Muscle of back (tissue), 11 donors: ENCODE measurements around the gene PKP3. TPM values are rescaled to one million over a fixed set of nuclear protein-coding genes. Genes with fewer than 3 reads are reported as not detected.
"Not testable (repeated sequence)": the region's sequence is repeated elsewhere in the genome, so short reads cannot be mapped to it uniquely, and the experiment has no call there.

Experiments
- DNase-seq, 3 donors: peaks; one replicate each; pipeline versions ENCODE4 v3.0.0 to v3.0.0-alpha.2; 2013
- polyA plus RNA-seq, 10 donors: library from polyadenylated mRNA; unstranded; fragments of 120-200 nt; gene quantifications; one replicate each; pipeline ENCODE4 v1.2.1, GENCODE V29; 2013; ENCODE audit not compliant: insufficient read length in 10 of 10

The PKP3 gene
- polyA plus RNA-seq, 10 donors: 0.14 to 14.1 (median 0.61) TPM; not detected in 2

DNA sequence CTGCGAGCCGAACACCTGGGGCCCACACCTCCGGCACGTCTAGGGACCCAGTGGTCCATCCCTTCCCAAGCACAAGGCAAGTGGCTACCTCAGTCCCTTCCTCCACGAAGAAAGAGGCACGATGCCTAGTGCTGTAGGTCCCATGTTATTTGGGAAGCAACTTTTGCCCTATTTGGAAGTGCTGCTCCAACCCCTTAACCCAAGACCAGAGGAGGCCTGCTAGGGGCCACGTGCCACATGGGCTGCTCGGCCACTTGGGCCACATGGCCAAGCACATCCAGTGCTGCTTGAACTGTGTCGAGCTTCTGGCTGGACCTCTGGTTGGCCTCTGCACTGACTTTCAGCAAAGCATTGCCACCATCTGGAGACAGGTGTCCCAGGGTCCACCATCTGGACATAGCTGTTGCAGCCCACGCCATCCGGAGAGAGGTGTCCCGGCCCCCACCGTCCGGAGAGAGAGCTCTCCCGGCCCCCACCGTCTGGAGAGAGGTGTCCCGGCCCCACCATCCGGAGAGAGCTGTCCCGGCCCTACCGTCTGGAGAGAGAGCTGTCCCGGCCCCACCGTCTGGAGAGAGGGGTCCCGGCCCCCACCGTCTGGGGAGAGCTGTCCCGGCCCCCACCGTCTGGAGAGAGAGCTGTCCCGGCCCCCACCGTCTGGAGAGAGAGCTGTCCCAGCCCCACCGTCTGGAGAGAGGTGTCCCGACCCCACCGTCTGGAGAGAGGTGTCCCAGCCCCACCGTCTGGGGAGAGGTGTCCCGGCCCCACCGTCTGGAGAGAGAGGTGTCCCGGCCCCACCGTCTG, 31.2 kb upstream of the PKP3 start:
- DNase-seq: no peak

DNA sequence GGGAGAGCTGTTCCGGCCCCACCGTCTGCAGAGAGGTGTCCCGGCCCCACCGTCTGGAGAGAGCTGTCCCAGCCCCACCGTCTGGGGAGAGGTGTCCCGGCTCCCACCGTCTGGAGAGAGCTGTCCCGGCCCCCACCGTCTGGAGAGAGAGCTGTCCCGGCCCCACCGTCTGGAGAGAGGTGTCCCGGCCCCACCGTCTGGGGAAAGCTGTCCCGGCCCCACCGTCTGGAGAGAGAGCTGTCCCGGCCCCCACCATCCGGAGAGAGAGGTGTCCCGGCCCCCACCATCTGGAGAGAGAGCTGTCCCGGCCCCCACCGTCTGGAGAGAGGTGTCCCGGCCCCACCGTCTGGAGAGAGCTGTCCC, 30.6 kb upstream of the PKP3 start:
- not testable (repeated sequence) for DNase-seq

DNA sequence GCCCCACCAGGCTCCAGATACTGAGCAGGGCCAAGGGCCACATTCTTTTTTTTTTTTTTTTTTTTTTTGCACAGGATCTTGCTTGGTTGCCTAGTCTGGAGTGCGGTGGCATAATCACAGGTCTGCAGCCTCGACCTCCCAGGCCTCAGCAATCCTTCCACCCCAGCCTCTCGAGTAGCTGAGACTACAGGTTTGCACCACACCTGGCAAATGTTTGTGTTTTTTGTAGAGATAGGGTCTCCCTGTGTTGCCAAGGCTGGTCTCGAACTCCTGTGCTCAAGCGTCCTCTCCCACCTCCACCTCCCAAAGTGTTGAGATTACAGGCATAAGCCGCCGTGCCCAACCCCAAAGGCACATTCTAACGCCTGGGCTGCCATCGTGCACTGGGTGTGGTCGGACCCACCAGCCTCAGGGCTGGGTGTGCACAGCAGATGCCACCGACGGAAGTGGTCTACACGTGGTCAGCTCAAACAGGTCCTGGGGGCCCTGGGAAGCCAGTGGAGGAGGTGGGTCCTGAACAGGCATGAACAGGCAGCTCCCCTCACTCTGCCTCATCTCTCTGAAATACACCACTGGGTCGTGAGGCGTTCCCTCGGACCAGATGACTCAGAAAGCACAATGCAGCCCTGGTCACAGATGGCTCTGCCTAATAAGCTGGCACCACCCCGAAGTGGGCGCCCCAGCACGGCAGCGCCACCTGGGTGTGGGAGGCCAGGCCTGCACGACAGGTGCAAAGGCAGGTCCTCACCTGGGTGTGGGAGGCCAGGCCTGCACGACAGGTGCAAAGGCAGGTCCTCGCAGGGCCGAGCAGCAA, 29.9 kb upstream of the PKP3 start:
- DNase-seq: no peak

DNA sequence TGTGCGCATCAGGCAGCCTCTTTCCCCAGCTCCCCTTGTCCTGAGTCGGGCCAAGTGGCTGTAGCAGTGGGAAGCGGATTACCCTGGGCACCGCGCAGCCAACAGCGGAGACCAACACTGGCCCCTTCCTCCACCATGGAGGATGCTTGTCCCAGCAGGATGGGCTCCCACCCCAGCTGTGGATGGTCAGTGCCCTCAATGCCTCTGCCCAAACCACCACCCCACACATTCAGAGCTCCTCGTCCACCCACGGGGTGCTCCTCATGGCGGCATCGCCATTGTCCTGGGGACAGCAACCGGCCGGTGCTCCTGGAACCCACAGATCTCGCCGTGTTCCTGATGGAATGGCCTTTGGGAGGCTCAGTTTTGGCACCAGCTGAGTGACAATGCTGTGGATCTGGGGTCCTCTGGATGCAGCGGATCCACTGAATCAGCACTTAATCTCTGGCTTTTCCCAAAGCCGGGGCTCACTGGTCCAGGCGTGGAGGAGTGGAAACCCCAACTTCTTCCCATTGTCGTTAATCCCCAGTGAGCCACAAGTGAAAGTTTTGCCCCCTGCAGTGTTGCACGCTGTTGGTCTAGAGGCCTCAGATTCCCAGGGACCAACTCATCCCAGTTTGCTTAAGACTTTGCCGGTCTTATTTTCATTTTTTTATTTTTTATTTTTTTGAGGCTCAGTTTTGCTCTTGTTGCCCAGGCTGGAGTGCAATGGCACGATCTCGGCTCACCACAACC, 28.9 kb upstream of the PKP3 start:
- no peak for DNase-seq

DNA sequence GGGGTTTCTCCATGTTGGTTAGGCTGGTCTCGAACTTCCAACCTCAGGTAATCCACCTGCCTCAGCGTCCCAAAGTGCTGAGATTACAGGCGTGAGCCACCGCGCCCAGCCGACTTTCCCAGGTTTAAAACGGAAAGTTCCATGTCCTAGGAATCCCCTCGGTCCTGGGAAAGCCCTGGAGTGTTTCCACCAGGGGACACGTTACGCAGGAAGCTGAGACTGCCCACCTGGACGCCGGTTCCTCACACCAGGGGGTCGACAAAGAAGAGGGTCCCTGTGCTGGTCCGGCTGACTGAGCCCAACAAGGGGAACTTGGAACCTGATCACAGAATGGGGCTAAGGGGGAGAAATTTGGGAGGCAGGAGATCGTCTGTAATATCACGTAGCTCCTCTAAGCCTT, 28.2 kb upstream of the PKP3 start:
- no peak for DNase-seq

DNA sequence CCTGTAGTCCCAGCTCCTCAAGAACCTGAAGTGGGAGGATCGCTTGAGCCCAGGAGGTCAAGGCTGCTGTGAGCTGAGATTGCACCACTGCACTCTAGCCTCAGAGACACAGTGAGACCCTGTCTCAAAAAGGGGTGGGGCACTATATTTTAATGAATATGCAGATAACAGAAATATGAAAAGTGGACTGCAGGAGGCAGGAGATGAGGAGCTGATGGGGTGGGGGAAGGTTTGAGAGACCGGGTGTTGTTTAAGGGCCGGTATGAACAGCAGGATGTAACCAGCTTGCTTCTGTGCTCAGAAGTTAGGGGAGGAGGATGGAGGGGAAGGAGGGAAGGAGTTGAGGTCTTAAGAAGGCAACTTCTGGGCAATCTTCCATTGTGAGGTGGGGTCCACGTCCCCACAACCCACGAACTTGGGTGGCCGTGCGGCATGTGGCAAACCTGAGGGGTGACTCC, 26.0 kb upstream of the PKP3 start:
- no peak for DNase-seq

DNA sequence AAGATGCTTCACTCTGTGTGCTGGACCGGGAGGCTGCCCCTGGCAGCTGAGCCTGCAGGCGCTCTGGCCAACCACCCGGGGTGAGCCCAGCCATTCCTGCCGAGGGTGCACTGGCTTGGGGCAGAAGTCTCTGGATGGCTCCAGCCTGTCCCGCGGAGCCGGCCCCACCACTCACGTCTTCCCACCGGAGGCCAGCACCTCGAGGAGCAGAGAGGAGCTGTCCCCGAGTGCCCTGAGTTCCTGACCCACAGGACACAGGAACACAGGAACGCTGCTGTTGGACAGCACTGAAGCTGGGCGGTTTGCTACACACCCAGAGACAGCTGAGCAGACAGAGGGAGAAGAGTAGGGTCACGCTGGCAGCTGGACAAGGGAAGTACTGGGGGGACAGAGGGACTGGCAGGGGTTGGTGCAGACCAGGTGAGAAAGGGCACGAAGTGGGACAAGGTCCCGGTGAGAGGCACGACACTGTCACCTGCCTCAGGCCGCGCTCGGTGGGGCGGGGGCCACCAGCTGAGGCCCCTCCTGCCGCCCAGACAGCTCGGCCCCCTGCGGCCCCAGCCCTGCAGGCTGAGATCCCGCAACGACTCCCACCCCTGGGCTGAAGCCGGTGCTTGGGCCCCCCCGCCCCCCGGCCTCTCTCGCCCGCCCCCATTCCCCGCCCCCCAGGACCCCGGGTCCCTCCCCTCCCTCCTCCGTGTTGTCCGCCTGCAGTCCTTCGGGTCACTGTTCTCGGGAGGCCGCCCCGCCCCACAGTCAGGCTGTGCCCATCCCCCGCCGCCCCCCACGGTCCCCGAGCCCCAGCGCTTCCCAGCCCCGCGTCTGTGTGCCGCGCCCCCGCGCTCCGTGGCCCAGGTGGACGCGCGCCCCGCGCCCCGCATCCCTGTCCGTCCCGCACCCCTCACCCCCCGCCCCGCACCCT, 25.3 kb upstream of the PKP3 start:
- peak in 1 of 3 donors; percentile 63 for DNase-seq

DNA sequence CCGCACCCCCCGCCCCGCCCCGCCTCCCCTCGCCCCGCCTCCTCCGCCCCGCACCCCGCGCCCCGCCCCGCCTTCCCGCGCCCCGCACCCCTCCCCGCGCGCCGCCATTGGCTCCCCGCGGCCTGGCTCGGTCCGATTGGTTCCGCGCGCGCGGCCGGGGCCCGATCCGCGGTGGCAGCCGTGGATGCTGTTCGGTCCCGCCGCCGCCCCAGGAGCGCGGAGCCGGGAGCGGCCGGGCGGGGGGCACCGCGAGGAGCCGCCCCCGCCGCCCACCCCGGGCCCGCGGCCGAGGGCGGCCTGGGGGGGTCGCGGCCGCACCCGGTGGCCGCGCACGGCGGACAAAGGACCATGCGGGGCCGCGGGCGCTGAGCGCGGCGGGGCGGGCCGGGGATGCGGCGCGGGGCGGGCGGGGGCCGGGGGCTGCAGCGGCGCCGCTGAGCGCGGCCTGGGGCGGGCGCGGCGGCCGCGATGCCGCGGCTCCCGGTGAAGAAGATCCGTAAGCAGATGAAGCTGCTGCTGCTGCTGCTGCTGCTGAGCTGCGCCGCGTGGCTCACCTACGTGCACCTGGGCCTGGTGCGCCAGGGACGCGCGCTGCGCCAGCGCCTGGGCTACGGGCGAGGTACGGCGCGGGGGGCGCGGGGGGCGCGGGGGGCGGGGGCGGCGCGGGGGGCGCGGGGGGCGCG, 24.5 kb upstream of the PKP3 start, which contains the start of gene B4GALNT4:
TSS of gene B4GALNT4 (plus strand) at position 164 of the 683 bp plus-strand sequence. CDS start at position 469, 305 bp downstream.
- peak in 2 of 3 donors; percentile 23 to 55 for DNase-seq

DNA sequence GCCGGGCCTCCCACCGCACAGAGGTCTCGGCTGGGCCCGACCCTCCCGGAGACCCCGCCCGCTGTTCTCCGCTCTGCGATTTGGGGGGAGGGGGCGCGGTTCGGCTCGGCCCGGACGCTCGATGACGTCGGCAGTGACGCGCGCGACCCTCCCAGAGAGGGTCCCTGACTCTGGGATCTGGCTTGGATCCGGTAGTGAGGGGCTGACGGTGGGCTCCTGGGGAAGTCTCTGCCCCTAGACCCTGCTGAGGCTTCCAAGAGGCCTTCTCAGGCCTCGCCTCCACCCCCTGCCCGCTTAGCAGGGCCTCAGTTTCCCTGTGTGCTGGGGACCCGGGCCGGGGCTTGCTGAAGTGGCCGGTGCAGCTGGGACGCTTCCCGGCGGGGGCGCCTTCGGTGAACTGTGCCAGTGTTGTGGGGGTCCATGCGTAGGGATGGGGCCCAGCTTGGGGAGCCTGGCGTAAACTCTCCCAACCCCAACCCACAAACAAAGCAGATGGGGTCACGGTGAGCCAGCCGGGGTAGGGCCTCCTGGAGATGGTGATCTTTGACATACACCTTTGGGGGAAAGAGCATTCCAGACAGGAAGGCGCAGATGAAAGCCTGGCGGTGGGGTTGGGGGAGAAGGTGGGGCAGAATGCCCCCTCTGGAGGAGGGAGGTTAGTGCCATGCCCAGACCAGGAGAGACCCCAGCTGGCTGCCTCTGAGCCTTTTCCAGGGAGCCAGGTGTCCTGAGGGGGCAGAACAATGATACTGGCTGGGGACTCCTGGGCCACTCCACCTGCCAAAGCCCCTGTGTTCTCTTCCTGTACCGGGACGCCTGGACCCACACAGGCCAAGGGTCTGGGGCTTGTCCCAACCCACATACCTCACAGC, 23.7 kb upstream of the PKP3 start:
- DNase-seq: peak in 1 of 3 donors; percentile 53

DNA sequence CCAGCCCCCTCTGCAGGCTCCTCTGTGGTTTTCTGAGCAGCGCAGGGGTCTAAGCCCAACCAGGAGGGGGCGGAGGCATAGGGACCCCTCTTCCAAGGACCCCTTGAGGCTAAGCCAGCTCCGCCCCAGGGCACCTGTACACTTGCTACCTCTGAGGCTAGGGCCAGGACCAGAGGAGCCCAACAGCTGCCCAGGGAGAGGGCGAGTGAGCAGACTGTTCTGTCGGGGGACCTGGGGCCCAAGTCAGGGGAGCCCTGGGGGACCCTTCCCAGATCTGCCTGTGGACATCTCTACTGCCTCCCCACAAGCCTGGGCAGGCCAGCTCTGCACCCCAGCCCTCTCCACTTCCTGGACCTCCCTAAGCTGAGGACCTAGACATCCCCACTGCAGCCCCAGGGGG, 23.0 kb upstream of the PKP3 start:
- DNase-seq: no peak

DNA sequence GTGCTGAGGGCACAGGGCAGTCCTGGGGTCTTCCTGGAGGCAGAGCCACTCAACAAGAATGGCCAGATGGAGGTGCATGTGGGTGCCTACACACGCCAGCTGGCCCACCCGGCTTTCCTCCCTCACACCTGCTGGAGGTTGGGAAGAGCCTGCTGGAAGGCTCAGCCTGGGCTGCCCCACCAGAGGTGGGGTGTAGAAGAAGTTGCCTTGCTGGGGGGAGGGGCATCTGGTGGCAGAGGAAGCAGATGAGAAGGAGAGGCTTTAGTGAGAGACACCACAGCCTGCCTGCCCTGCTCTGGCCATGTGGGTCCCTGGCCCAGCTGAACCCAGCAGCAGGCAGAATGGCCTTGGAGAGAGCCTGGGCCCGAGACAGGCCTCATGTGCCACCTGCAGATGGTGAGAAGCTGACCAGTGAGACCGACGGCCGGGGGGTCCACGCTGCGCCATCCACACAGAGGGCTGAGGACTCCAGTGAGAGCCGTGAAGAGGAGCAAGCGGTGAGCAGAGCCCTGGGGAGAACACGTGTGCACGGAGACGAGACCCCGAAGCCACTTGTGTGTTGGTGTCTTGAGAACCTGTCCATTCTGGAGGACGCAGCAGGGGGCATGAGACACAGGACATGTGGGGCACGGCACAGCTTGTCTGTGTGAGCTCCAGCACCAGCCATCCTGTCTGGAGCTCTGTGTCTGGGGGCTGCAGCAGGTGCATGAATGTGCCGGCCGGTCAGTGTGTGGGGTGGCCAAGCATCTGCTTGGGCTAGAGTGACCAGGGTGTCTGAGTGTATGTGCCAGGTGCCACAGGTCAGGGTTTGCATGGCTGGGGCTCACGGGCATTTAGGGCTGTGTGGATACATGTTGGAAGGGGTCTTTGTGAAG, 22.1 kb upstream of the PKP3 start:
- no peak for DNase-seq

DNA sequence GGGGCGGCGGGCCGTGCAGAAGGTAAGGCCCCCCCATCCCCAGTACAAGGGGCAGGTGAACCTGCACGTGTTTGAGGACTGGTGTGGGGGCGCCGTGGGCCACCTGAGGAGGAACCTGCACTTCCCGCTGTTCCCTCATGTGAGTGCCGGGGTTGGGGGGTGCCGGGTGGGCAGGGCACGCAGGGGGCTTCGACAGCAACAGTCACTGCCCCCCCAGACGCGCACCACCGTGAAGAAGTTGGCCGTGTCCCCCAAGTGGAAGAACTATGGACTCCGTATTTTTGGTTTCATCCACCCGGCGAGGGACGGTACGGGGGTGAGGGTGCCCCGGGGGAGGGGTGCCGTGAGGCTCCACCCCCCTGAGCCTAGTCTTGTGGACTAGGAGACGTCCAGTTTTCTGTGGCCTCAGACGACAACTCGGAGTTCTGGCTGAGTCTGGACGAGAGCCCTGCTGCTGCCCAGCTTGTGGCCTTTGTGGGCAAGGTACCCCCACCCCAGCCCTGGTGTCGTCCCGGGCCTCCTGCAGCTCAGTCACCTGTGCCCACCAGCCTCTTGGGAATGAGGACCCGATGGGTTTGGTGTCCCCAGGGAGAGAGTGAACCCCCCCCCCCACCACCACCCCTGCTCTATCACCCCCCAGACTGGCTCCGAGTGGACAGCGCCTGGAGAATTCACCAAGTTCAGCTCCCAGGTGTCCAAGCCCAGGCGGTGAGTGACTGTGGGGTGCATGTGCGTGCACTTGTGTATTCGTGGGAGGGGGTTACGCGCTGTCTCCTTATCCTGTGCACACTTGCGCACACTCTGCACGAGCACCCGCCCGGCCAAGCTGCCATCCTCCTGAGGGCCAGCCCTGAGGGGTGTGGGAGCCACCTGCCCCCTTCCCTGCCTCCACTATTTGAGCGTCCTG, 20.9 kb upstream of the PKP3 start:
- no peak for DNase-seq

DNA sequence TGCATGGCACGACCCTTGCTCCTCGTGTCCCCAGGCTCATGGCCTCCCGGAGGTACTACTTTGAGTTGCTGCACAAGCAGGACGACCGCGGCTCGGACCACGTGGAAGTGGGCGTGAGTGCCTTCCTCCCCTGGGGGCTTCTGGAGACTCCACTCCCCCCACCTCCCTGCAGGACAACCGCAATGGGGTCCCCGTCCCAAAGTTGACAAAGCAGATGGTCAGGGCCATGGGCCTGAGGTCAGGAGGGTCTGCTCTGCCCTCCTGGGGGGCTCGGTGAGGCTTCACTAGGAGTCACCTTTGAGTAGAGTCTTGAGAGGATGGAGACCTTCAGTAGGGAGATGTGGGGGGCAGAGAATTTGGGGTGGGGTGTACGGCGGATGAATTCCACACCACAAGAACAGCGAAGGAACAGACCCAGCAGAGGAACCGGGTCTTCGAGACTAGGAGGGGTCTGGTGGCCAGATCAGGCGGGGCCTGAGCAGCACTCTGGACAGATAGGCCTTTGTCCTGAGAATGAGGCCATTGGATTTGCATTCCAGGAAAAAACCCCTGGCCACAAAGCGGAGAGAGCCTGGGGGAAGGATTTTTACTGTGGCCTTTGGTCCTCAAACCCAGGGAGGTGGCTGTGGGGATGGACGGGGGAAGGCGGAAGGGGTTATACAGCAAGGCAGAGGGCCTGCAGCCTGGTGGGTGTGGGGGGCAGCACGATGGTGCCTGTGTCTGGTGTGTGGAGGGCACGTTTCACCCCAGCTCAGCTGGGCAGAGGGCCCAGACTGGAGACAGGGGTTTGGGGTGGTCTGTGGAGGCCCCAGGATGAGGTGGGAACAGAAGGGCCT, 20.1 kb upstream of the PKP3 start:
- no peak for DNase-seq

DNA sequence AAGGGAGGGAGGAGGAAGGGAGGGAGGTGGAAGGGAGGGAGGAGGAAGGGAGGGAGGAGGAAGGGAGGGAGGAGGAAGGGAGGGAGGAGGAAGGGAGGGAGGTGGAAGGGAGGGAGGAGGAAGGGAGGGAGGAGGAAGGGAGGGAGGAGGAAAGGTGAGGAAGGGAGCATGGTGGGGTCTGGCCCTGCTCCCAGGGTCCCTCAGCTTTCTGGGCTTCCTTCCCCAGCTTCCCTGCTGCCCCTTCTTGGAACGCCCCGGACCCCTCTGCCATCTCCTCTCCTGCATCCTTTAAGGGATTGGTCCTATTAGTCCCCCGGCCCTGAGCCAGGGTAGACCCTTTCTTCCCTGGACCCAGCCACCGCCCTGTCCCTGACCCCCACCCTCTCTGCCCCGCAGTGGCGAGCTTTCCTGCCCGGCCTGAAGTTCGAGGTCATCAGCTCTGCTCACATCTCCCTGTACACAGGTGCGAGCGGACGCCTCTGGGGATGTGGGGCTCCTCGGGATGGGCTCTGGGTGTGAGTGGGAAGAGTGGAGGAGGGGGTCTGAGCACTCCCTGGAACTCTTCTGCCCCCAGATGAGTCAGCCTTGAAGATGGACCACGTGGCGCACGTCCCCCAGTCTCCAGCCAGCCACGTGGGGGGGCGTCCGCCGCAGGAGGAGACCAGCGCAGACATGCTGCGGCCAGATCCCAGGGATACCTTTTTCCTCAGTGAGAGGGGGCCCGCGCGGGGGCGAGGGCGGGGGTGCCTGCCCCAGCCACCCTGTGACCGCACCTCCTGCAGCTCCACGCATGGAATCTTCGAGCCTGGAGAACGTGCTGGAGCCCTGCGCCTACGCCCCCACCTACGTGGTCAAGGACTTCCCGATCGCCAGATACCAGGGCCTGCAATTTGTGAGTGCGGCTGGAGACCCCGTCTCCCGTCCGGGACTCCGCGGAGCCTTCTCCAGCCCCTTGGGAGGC, 18.7 kb upstream of the PKP3 start:
- no peak for DNase-seq

DNA sequence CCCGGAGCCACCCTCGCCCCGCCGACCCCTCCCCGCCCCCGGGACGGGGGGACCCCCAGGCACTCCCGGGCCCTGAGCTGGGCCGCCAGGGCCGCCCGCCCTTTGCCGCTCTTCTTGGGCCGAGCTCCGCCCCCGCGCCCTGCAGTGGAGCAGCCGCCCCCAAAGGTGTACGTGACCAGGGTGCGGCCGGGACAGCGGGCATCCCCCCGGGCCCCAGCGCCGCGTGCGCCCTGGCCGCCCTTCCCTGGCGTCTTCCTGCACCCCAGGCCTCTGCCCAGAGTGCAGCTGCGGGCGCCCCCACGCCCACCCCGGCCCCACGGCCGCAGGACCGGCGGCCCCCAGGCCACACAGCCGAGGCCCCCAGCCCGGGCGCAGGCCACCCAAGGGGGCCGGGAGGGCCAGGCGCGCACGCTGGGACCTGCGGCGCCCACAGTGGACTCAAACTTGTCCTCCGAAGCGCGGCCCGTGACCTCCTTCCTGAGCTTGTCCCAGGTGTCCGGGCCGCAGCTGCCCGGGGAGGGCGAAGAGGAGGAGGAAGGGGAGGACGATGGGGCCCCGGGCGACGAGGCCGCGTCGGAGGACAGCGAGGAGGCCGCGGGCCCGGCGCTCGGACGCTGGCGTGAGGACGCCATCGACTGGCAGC, 17.4 kb upstream of the PKP3 start:
- DNase-seq: no peak
